Measurements from ENCODE around the gene PRKAG2.
A peak's percentile ranks its signal among the peaks of the same experiment; 100 is the strongest.

The PRKAG2 gene

DNA sequence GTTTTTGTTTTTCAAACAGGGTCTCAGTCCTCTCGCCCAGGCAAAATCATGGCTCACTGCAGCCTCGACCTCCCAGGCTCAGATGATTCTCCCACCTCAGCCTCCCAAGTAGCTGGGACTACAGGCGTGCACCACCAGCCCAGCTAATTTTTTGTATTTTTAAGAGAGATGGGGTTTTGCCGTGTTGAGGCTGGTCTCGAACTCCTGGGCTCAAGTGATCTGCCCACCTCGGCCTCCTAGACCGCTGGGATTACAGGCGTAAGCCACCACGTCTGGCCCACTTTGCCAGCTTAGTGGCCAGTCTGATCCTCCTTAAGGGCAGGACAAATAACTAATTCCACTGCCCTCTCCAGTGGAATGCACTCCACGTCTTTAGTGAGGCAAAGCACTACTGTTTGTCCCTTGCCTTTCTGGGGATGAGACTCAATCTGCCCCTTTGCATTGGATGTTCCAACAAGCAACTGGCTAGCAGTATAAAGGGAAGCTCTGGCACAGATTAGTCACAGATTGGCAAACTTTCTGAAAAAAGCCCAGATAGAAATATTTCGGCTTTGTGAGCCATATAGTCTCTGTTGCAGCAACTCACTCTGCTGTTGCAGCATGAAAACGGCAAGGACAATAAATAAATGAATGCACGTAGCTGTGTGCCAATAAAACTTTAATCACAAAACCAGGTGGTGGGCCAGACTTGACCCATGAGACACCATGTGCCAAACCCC is 213.4 kb downstream of the PRKAG2 start:
- no peak for DNase-seq

DNA sequence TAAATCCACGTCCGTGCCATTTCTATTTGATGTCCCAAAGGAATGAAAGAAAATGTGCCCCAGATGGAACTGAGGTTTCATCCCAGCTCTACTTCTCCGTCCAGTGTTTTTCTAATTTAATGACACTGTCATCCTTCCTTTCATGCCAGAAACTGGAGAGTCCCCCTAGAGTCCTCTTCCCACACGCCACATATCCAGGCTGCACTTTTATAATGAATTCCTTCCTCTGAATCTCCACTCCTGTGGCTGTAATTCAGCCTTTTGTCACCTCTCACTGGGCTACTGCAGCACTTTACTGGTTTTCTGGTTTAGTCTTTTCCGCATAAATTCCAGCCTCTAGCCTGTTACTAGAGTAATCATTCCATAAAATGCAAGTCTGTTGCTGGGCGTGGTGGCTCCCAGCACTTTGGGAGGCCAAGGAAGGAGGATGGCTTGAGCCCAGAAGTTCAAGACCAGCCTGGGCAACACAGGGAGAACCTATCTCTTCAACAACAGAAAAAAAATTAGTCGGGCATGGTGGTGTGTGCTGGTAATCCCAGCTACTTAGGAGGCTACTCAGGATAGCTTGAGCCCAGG is 214.6 kb downstream of the PRKAG2 start:
- no peak for DNase-seq

DNA sequence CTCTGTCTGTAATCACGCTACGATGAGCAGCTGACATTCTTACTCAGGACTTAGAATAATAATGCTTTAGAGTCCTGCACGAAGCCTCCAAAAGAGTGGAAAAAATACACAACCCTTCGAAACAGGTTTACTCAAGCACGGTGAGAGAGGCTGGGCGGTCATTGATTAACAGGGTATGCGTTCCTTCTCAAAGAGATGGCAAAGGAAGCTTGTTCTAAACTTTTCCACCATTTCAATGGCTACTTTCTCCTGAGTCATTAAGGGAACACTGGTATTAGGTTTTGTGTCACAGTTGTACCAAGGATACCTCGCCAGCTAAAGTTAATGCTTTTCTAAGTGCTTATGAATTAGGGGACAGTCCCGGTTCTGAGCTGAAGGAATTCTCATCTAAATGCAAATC is 215.3 kb downstream of the PRKAG2 start:
- DNase-seq = no peak

DNA sequence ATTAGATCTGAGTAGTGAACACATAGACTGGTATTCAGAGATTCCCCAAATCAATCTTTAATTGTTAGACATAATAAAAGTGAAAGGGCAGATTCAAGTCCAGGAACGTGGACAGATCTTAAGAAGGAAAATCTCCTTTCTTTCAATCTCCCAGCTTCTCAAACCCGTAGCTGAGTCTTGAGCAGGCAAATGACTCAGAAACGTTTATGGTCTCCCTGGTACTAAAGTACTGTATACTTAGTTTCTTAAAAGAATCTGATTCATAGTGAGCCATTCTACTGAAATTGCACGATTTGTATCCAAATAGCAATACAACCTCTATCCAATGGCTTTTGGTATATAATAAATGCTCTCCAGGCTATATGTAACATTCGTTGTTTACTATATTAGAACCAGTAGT is 216.8 kb downstream of the PRKAG2 start:
- DNase-seq = no peak

DNA sequence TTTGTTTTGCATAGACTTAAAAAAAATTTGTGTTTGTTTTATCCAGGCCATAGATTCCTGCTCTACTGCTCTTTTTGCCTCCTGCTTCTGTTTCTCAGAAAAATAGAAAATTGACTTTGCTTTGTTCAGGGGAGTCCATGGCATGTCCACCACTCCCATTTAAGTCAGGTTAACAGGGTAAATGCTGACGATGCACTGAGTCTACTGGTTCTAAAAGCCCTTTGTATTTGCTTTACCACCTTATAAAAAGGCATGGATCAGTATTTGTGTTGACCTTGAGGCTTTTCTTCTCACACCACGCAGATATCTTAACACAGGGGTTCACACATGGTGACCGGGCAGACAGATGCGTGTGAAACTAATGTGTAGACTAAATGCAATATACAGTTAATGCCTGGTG is 217.7 kb downstream of the PRKAG2 start:
- no peak for DNase-seq

DNA sequence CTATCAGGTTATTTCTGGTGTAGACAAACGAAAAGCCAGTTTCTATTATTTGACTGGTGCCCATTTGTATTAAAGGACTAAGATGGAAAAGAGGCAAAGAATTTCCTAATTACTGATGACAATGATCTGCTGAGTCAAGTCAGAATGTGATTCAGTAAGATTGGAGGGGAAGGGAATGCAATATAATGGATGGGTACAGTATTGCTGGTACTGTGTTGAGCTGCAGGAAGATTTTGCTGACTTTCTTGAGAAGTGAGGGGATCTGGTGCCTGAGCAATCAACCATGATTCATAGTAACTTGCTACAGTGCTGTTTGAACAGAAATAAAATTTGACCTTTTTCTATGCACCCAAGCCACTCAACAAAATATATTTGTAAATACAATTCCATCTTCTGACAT is 218.1 kb downstream of the PRKAG2 start:
- no peak for DNase-seq

DNA sequence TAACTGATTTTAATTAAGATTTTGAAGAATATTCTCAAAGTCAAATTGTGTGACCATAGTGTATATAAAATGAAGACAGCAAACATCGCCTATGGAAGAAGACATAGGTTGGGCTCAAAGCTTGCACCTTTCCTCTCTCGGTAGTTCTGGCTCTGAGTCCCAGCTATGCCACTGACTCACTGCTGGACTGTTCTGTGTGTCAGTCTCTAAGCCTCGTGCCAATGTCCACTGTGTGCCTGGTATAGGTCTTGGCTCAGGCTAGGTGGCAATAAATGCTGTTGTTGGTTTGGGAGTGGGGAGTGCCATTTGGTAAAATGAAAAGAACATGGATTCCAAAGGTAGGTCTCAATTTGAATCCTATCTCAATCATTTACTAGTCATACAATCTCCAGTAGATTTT is 219.7 kb downstream of the PRKAG2 start:
- DNase-seq = no peak

DNA sequence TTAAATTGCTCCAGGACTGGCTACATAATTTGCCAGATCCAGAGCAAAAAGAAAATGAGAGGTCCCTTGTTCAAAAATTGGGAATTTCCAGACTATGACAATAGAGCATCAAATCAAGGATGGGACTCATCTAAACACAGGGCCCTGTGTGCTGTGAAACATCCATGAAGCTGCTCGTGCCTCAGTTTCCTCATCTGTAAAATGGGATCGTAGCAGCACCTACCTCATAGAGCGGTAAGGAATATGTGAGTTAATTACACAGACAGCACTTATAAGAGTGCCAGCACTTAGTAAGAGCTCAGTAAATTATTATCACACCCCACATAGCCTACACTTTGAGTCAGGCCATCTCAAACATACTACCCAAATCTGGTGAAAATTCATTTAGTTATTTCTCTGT is 221.4 kb downstream of the PRKAG2 start:
- no peak for DNase-seq

DNA sequence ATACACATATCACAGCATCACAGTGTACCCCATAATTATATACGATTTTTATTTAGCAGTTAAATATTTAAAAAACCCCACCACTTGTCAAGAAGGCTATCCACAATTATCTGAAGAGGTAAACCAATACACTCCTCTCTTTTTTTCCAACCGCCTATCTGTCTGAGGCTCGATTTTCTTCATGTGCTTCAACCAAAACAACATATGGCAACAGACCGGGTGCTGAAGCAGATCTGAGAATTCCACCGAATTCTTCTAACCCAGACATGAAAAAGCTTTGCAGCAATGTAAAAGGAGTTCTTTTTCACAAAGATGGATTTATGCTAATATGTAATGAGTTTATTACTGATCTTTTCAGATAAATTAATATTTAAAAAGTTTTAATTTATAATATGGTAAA is 224.8 kb downstream of the PRKAG2 start:
- no peak for DNase-seq

DNA sequence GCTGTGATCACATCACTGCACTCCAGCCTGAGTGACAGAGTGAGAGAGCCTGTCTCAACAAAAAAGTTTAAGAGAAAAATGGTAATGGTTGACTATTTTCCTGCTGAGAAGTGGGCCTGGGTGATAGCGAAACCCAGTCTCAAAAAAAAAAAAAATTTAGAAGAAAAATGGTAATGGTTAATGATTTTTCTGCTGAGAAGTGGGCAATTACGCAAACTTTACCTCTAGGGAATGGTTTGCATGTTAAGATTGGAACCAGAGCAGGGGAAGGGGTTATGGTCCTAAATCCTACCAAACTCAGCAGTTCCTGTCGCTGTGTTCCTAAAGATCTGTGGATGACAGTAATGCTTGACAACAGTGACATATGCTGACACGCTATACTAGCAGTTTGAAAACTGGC is 226.8 kb downstream of the PRKAG2 start:
- DNase-seq = no peak

DNA sequence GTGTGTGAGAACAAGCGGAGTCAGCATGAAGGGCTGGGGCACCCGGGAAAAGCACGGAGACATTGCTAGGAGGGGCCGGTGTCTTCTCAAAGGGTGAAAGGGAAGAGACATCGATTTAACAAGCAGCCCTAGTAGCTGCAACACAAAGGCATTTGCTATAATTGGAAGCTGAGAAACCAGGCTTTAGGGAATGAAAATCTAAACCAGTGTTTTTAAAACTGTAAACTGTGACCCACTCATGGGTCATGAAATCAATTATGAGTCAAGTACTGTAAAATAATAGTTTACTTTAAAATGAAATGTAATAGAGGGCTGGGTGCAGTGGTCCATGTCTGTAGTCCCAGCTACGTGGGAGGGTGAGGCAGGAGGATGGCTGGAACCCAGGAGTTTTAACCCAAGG is 228.5 kb downstream of the PRKAG2 start:
- no peak for DNase-seq

DNA sequence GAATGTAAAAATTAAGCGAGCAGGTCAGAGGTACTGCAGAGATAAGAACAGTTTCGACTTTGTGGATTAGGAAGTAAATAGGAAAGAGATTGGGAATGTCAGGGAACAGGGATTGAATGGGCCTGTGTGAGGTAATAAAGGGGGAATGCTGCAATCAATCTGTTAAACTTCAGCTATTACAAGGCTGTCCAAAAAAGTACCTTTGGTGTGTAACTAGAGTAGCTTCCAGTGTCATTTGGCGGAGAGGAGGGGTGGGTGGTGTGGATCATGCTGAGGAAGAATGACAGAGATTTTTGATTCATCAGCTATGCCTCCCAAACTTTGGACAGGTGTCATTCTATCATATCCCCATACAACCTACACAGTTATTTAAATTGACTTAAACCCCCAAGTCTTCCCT is 229.0 kb downstream of the PRKAG2 start:
- no peak for DNase-seq

DNA sequence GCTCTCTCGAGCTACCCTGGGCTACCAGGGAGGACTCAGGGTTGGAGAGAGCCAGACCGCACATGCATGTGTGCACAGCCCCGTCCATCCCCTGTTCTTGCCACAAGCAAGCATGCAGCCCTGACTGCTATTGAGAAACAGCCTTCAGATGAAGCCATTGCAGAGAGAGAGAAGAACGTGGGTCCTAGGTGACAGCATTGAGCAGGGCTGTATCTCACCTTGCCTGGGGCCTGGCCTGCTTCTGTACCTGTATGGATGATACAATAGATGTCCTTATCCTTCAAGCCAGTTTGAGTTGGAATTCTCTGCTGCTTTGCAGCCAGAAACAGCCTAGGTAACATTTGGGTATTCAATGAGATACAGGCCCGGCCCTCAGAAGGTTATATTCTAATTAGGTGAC is 229.9 kb downstream of the PRKAG2 start:
- DNase-seq = no peak

DNA sequence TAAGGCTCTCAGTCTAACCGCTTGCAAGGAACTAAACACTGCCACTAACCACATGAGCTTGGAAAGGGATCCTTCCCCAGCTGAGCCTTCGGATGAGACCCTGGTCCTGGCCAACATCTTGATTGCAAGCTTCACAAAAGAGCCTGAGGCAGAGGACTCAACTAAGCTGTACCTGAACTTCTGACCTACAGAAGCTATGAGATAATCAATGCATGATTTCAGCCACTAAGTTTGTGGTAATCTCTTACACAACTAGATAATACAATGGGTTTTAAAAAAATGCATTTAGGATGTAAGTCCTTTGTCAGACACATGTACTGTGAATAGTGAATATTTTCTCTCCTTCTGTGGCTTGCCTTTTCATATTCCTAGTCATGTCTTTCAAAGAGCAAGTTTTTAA is 231.6 kb downstream of the PRKAG2 start:
- no peak for DNase-seq

DNA sequence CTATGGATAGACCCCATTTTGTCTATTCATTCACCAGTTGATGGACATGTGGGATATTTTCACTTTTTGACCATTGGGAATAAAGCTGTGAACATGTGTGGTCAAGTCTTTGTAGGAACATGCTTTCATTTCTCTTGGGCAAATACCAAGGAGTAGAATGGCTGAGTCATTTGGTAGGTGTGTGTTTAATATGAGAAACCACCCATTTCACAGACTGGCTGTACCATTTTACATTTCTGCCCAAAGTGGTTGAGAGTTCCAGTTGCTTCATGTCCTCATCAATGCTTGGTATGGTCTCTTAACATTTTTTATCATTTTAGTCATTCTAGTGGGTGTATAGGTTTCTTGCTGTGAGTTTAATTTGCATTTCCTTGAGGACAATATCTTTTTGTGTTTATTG is 232.4 kb downstream of the PRKAG2 start:
- peak; percentile 23 for DNase-seq

DNA sequence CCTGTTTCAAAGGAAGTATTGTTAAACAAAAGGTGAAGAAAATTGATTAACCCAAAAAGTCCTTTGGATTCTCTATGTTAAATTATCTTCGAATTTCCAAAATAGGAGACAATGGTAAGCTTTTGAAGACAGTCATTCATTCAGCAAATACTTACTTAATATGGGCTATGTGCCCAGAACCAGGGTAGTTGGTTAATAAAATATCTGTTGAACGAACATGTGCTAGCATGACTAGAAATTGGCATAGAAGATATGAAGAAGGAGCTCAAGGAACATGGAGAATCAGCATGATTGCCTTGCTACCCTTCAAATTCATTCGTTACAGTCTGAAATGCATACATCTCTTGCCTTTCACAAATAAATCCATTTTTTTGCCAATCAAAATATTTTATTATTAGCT is 234.2 kb downstream of the PRKAG2 start:
- DNase-seq = no peak

DNA sequence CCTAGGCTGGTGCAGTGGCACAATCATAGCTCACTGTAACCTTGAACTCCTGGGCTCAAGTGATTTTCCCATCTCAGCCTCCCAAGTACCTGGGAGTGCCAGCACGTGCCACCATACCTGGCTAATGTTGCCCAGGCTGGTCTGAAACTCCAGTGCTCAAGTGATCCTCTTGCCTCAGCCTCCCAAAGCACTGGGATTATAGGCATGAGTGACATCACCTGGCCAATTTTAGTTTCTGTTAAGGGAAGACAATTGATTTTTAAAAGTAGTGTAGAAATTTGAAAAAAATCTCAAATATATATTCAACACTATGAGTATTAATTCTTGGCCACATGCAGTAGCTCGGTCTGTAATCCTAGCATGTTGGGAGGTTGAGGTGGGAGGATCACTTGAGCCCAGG is 235.3 kb downstream of the PRKAG2 start:
- no peak for DNase-seq

DNA sequence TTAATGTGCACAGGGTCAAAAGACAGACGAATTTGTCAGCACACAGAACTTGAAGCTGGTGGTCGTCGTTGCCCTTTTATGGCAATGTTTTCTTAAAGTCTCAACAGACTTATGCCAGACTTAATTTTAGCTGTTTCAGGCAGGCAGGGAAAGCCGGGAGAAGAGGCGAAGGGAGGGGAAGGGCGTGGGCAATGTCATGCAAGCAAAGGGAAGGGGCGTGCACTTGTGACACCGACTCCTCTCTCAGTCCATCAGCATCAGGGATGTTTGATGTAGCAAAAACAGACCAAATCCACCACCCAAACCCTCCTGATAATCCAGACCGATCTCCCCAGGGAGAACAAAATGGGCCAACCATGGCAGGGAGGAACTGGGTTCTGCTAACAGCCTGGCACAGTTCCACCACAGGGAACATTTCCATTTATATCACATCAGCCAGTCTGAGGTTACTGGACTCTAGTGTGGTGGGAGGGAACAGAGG is 239.1 kb downstream of the PRKAG2 start:
- no peak for DNase-seq

DNA sequence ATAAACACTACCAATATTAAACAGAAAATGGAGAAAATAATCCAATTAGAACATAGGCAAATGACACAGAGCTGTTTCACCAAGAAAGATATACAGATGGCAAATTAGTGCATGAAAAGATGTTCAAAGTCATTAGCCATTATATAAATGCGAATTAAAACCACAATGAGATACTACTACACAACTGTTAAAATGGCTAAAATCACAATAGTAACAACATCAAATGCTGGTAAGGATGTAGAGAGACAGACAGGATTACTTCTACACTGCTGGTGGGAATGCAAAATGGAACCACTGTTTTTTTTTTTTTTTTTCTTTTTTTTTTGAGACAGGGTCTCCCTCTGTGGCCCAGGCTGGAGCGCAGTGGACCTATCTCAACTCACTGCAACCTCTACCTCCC is 242.3 kb downstream of the PRKAG2 start:
- no peak for DNase-seq

DNA sequence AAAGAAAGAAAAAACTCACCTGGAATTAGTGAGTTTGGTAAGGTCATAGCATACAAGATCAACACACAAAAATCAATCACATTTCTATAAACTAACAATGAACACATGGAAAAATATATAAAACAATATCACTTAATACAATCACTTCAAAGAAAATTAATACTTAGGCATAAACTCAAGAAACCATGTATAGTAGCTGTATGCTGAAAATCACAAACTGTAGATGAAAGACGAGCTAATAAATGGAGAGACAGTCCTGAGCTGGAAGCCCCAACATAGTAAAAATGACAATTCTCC is 243.5 kb downstream of the PRKAG2 start:
- DNase-seq = no peak

DNA sequence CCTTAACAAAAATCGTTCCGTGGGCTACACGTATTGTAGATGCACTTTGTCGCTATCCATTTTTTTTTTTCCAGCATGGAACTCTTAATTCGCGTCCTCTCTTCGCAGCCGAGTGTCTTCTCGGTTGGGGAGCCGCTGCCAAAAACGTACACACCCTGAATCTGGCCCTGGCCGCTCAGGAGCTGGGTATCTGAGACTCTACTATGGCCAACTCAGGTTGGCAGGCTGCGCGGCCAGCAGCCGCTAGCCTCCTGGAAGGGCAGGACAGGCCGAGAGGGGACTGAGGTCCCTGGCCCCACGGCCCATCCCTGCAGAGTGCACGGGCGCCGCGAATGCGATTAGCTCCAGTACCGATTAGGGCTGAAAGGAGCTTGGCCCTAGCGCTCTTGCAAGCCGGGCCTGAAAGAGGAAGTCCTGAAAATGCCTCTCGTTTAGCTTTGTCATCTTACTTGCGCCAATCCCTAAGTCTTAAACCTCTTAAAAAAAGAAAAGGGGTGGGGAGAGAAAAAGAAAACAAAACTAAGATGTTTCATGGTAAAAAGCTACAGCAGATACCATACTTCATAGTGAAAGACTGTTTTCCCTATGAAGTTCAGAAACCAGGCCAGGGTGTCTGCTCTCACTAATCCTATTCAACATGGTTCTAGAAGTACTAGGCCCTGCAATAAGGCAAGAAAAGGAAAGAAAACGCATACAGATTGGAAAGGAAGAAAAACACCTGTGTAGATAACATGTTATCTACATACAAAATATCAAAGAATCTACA is 244.0 kb downstream of the PRKAG2 start:
- DNase-seq = peak; percentile 64

DNA sequence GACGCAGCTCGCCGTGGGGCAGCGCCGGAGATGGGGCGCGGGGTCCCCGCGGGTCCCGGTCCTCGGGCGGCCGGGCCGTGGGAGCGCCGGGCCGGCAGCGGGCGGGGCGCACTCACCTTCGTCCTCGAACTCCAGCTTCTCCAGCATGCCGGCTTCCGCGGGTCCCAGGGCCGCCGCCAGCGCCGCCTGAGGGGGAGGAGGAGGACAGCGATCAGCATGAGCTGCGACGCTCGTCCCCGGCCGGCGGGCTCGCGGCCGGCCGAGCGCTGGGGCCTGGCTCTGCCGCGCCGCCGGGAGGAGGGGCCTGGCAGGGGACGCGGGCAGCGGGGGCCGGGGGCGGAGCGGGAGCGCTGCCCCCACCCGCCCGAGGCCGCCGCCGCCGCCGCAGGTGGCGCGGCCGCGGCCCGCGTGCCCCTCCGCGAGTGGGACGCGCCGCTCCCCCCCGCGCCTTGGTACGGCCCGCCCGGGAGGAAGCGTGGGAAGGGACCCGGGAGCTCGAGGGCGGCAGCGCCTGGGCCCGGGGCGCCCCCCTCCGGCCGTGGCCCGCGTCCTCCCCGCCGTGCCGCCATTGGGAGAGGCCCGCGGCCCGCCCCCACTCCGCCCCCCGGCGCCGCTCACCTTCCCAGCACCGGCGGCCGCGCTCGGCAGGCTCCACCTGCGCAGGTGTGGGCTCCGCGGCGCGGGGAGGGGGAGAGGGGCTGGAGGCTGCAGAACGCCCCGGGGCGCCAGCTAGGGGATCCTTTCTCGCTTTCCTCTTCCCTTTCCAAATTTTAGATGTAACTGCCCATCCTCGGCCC is 244.8 kb downstream of the PRKAG2 start:
- DNase-seq = peak; percentile 88

DNA sequence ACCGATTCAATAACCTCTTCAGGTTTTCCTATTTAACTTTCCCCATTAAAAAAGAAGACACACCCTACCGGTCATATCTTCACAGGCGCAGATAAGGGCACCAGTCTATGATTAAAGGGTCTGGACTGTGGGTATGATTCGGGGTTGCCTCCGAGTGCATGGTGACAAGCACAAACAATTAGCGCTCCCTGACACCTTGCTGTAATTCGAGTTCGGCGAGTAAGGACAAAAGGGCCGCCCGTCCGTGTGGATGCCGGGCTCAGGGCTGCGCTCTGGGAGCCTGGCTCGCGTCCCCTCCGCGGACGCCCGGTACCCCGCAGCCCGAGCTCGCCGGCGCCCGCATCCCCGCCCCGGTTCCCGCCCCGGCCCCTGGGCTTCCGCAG is 245.4 kb downstream of the PRKAG2 start:
- peak; percentile 35 for DNase-seq

All from activated CD4-positive, alpha-beta T cell treated with anti-CD3 and anti-CD28 coated beads, Interleukin-2, Interleukin-6, amounts not matched to agents 100 ng/mL and 50 ng/mL, durations not matched to agents 16 hours and 8 hours (primary cell).